Breast epithelium (tissue), 3 donors: ENCODE results near the gene TTC28.

Source experiments
- CTCF ChIP-seq, 3 donors: fragments of 450-650 bp; IDR thresholded peaks; one replicate each; pipeline ENCODE4 v1.5.1; 2016 to 2017; ENCODE audit warnings: antibody characterized with exemption in 3 of 3, mild to moderate bottlenecking in 3 of 3, moderate library complexity in 3 of 3
- POLR2A ChIP-seq: fragments of 450-650 bp; IDR thresholded peaks from one replicate; pipeline ENCODE4 v1.6.1; 2016; ENCODE audit warnings: antibody characterized with exemption, mild to moderate bottlenecking, moderate library complexity
- POLR2AphosphoS5 ChIP-seq, 3 donors: sonication (generic); formaldehyde crosslinking; IDR thresholded peaks; one replicate each; pipeline ENCODE4 v1.6.1; 2017; ENCODE audit warnings: antibody characterized with exemption in 3 of 3

GRCh38 chr22:28379075-28379779 lies 300.4 kb downstream of the TTC28 start:
- TF ChIP-seq CTCF (IDR thresholded peaks at IDR 0.05) (no peak), POLR2A (no peak), POLR2AphosphoS5 (IDR thresholded peaks at IDR 0.05) (no peak)
